GM23338 (cell line): ENCODE measurements around the gene ARMH4. TPM values are rescaled to one million over a fixed set of nuclear protein-coding genes. Genes with fewer than 3 reads are reported as not detected.

Source experiments
- ATAC-seq: fragments of 200-7000 bp; cut with Tn5 transposase; 3 replicates; pipeline ENCODE4 v1.9.1; 2020
- DNase-seq: peaks from one replicate; pipeline ENCODE4 v3.0.0-alpha.2; 2015; ENCODE audit warnings: low spot score
- H2AFZ ChIP-seq: fragments of 200-600 bp; sonication (generic); 2 replicates; pipeline ENCODE4 v1.8.0; 2016; ENCODE audit warnings: antibody characterized with exemption, mild to moderate bottlenecking, moderate library complexity
- H3F3A ChIP-seq: fragments of 200-600 bp; sonication (generic); replicated peaks from 2 replicates; pipeline ENCODE4 v1.8.0; 2017; ENCODE audit warnings: antibody characterized with exemption, mixed run types, low read depth
- H3K27ac ChIP-seq: fragments of 200-600 bp; sonication (generic); 2 replicates; pipeline ENCODE4 v1.6.1; 2016; ENCODE audit warnings: low read depth
- H3K27me3 ChIP-seq: fragments of 200-600 bp; sonication (generic); 2 replicates; pipeline ENCODE4 v1.8.0; 2016; ENCODE audit warnings: mild to moderate bottlenecking, mixed run types, moderate library complexity; ENCODE audit not compliant: insufficient read depth
- H3K36me3 ChIP-seq: fragments of 200-600 bp; sonication (generic); 2 replicates; pipeline ENCODE4 v1.8.0; 2016; ENCODE audit warnings: mild to moderate bottlenecking; ENCODE audit not compliant: insufficient read depth
- H3K4me1 ChIP-seq: fragments of 200-600 bp; sonication (generic); 2 replicates; pipeline ENCODE4 v1.8.0; 2016; ENCODE audit warnings: mild to moderate bottlenecking, moderate library complexity; ENCODE audit not compliant: insufficient read depth
- H3K4me2 ChIP-seq: fragments of 200-600 bp; sonication (generic); 2 replicates; pipeline ENCODE4 v1.7.1; 2017; ENCODE audit warnings: mixed run types
- H3K4me3 ChIP-seq: fragments of 200-600 bp; sonication (generic); 2 replicates; pipeline ENCODE4 v1.6.1; 2016; ENCODE audit warnings: mixed run types
- H3K79me2 ChIP-seq: fragments of 200-600 bp; sonication (generic); replicated peaks from 2 replicates; pipeline ENCODE4 v1.8.0; 2017; ENCODE audit warnings: mild to moderate bottlenecking; ENCODE audit not compliant: insufficient read depth
- H3K9me2 ChIP-seq: fragments of 200-600 bp; sonication (generic); 2 replicates; pipeline ENCODE4 v1.8.0; 2017; ENCODE audit not compliant: insufficient read depth
- H4K20me1 ChIP-seq: fragments of 200-600 bp; sonication (generic); replicated peaks from 2 replicates; pipeline ENCODE4 v1.8.0; 2017; ENCODE audit warnings: mild to moderate bottlenecking; ENCODE audit not compliant: insufficient read depth
- H3K27ac Mint-ChIP-seq: 2 replicates; pipeline ENCODE4 v1.8.0; 2020; ENCODE audit warnings: inconsistent platforms, mild to moderate bottlenecking, moderate library complexity, mixed read lengths
- H3K27me3 Mint-ChIP-seq: 3 replicates; pipeline ENCODE4 v1.8.0; 2022; ENCODE audit warnings: low read depth, mild to moderate bottlenecking, moderate library complexity, mixed read lengths, inconsistent platforms; ENCODE audit not compliant: insufficient read depth, poor library complexity
- H3K36me3 Mint-ChIP-seq: 3 replicates; pipeline ENCODE4 v1.8.0; 2021; ENCODE audit warnings: low read depth, mild to moderate bottlenecking, inconsistent platforms, moderate library complexity, mixed read lengths
- H3K4me1 Mint-ChIP-seq: 3 replicates; pipeline ENCODE4 v1.8.0; 2020; ENCODE audit warnings: mild to moderate bottlenecking, inconsistent platforms, mixed read lengths
- H3K4me3 Mint-ChIP-seq: 3 replicates; pipeline ENCODE4 v1.8.0; 2021; ENCODE audit warnings: moderate library complexity, mild to moderate bottlenecking, inconsistent platforms, mixed read lengths
- H3K9me3 Mint-ChIP-seq: 3 replicates; pipeline ENCODE4 v1.8.0; 2020; ENCODE audit warnings: moderate library complexity, mild to moderate bottlenecking, inconsistent platforms, mixed read lengths
- CREB1 ChIP-seq: fragments of 250-450 bp; sonication (Bioruptor Pico); IDR thresholded peaks from 2 replicates; pipeline ENCODE4 v1.5.0; 2020; ENCODE audit warnings: low read depth, mild to moderate bottlenecking, moderate library complexity
- EZH2 ChIP-seq: fragments of 200-600 bp; sonication (generic); IDR thresholded peaks from one replicate; pipeline ENCODE4 v1.8.0; 2017; ENCODE audit warnings: antibody characterized with exemption, mild to moderate bottlenecking, low read depth; ENCODE audit not compliant: unreplicated experiment
- EZH2phosphoT487 ChIP-seq: fragments of 200-600 bp; sonication (generic); IDR thresholded peaks from one replicate; pipeline ENCODE4 v1.8.1; 2018; ENCODE audit warnings: antibody characterized with exemption; ENCODE audit not compliant: unreplicated experiment
- JUNB ChIP-seq: IDR thresholded peaks from one replicate; pipeline ENCODE4 v1.6.1; 2016; ENCODE audit warnings: antibody characterized with exemption; ENCODE audit not compliant: unreplicated experiment
- NANOG ChIP-seq: IDR thresholded peaks from 2 replicates; pipeline ENCODE4 v1.6.1; 2016; ENCODE audit warnings: antibody characterized with exemption, borderline replicate concordance
- STAT1 ChIP-seq: IDR thresholded peaks from one replicate; pipeline ENCODE4 v1.6.1; 2016; ENCODE audit warnings: antibody characterized with exemption; ENCODE audit not compliant: unreplicated experiment
- polyA plus RNA-seq: library from polyadenylated mRNA; unstranded; fragments of >200 nt; fragmentation: Nextera tagmentation; extraction: Ambion mirVana; gene quantifications from 2 replicates; pipeline ENCODE4 v1.2.1, GENCODE V29; 2016
- total RNA-seq: library from RNA; depleted of rRNA; stranded (reverse); fragments of >200 nt; shearing (Covaris generic); gene quantifications from 2 replicates; pipeline ENCODE4 v1.2.3, GENCODE V29; 2014
- TF ChIP-seq, protein P1 (sequence below), 2 experiments: fragments of 200-600 bp in 1 of 2; sonication (generic) in 1 of 2; conservative IDR thresholded peaks; 2 replicates each; pipeline versions ENCODE4 v1.5.1 to v1.6.1; 2016 to 2017; ENCODE audit warnings: antibody characterized with exemption in 2 of 2, low read depth in 2 of 2, mild to moderate bottlenecking in 2 of 2, moderate library complexity in 1 of 2
- TF ChIP-seq, protein P2 (sequence below): fragments of 250-450 bp; sonication (Bioruptor Pico); IDR thresholded peaks from 2 replicates; pipeline ENCODE4 v1.5.0; 2020; ENCODE audit warnings: mild to moderate bottlenecking, moderate library complexity
- TF ChIP-seq, protein P3 (sequence below): IDR thresholded peaks from 2 replicates; pipeline ENCODE4 v1.6.1; 2016; ENCODE audit warnings: antibody characterized with exemption
- TF ChIP-seq, protein P4 (sequence below): IDR thresholded peaks from one replicate; pipeline ENCODE4 v1.6.1; 2018; ENCODE audit warnings: antibody characterized with exemption; ENCODE audit not compliant: unreplicated experiment

Gene ARMH4
- total and polyA plus RNA-seq, 2 experiments from 2014 or later: 15.5 to 20.2 TPM

DNA sequence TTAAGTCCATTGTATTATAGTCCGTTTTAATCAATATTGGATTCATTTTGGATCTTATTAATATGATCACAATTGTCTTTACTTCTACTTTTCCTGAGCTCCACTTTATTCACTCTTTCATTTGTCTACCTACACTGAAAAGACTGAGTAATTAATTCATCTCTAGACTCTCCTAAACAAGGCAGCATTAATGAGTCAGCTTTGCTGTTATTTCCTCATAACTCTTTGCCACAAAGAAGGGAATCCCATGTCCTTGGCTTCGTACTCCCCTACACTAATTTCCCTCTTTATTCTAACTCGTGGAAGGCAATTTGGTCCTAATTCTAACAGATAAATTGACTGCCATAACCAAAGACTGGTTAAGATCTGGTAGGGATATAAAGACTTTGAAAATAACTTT lies 91.9 kb downstream of the ARMH4 start:
- H4K20me1 ChIP-seq: no peaks in the 10 kb centered on the region
- Mint-ChIP-seq H3K27me3 (peaks cover 5% of the 10 kb centered on the region), H3K36me3 (no peaks in the 10 kb centered on the region), H3K9me3 (no peaks in the 10 kb centered on the region), H3K4me3 (no peak overlapping the region), H3K4me1 (peaks cover 11% of the 10 kb centered on the region), H3K27ac (no peak overlapping the region)
- DNase-seq (no peak), ATAC-seq (no peak)
- H3K4me1 ChIP-seq: no peaks in the 10 kb centered on the region
- H3K36me3 ChIP-seq: no peaks in the 10 kb centered on the region
- no peaks in the 10 kb centered on the region for H3K79me2 ChIP-seq
- H3K27me3 ChIP-seq: no peaks in the 10 kb centered on the region
- H3K4me2 ChIP-seq: no peak overlapping the region
- H3K4me3 ChIP-seq: no peak overlapping the region
- TF ChIP-seq STAT1 (no peak), NANOG (no peak)
- H3F3A ChIP-seq: no peaks in the 10 kb centered on the region
- no peaks in the 10 kb centered on the region for H3K9me2 ChIP-seq
- no peak overlapping the region for H2AFZ ChIP-seq
- H3K27ac ChIP-seq: no peak overlapping the region

DNA sequence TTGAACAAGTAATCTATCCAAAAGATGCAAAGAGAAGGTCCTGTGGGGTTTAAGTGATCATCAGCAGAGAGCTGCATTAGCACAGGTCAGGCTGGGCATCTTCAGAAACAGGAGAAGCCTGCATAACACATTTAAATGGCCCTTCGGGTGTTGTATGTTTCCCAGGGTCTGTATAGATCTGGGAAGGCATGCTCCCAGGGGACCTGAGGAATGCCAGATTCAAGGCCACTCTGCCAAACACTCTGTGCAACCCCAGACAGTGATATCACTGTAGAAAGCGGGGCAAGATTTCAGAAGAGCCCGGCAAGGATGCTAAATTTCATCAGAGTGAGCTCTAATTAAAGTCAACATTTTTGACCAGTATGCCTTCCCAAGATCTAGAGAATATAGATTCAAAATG lies 92.9 kb downstream of the ARMH4 start:
- Histone ChIP-seq H3K9me2 (no peaks in the 10 kb centered on the region), H3K36me3 (no peaks in the 10 kb centered on the region), H4K20me1 (no peaks in the 10 kb centered on the region), H3K27ac (no peak overlapping the region), H2AFZ (no peak overlapping the region), H3K4me3 (no peak overlapping the region), H3K79me2 (no peaks in the 10 kb centered on the region), H3K4me1 (no peaks in the 10 kb centered on the region), H3F3A (no peaks in the 10 kb centered on the region), H3K27me3 (no peaks in the 10 kb centered on the region), H3K4me2 (no peak overlapping the region)
- ATAC-seq: no peak
- H3K36me3 Mint-ChIP-seq: no peaks in the 10 kb centered on the region
- H3K9me3 Mint-ChIP-seq: no peaks in the 10 kb centered on the region
- H3K4me1 Mint-ChIP-seq: peaks cover 11% of the 10 kb centered on the region
- no peak for DNase-seq
- H3K4me3 Mint-ChIP-seq: no peak overlapping the region
- no peak overlapping the region for H3K27ac Mint-ChIP-seq
- H3K27me3 Mint-ChIP-seq: peaks cover 5% of the 10 kb centered on the region
- TF ChIP-seq, protein P1, sequence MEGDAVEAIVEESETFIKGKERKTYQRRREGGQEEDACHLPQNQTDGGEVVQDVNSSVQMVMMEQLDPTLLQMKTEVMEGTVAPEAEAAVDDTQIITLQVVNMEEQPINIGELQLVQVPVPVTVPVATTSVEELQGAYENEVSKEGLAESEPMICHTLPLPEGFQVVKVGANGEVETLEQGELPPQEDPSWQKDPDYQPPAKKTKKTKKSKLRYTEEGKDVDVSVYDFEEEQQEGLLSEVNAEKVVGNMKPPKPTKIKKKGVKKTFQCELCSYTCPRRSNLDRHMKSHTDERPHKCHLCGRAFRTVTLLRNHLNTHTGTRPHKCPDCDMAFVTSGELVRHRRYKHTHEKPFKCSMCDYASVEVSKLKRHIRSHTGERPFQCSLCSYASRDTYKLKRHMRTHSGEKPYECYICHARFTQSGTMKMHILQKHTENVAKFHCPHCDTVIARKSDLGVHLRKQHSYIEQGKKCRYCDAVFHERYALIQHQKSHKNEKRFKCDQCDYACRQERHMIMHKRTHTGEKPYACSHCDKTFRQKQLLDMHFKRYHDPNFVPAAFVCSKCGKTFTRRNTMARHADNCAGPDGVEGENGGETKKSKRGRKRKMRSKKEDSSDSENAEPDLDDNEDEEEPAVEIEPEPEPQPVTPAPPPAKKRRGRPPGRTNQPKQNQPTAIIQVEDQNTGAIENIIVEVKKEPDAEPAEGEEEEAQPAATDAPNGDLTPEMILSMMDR (conservative IDR thresholded peaks at IDR 0.05; ENCODE audit: low read depth in 2 of 2): no peak
- TF ChIP-seq, protein P2, sequence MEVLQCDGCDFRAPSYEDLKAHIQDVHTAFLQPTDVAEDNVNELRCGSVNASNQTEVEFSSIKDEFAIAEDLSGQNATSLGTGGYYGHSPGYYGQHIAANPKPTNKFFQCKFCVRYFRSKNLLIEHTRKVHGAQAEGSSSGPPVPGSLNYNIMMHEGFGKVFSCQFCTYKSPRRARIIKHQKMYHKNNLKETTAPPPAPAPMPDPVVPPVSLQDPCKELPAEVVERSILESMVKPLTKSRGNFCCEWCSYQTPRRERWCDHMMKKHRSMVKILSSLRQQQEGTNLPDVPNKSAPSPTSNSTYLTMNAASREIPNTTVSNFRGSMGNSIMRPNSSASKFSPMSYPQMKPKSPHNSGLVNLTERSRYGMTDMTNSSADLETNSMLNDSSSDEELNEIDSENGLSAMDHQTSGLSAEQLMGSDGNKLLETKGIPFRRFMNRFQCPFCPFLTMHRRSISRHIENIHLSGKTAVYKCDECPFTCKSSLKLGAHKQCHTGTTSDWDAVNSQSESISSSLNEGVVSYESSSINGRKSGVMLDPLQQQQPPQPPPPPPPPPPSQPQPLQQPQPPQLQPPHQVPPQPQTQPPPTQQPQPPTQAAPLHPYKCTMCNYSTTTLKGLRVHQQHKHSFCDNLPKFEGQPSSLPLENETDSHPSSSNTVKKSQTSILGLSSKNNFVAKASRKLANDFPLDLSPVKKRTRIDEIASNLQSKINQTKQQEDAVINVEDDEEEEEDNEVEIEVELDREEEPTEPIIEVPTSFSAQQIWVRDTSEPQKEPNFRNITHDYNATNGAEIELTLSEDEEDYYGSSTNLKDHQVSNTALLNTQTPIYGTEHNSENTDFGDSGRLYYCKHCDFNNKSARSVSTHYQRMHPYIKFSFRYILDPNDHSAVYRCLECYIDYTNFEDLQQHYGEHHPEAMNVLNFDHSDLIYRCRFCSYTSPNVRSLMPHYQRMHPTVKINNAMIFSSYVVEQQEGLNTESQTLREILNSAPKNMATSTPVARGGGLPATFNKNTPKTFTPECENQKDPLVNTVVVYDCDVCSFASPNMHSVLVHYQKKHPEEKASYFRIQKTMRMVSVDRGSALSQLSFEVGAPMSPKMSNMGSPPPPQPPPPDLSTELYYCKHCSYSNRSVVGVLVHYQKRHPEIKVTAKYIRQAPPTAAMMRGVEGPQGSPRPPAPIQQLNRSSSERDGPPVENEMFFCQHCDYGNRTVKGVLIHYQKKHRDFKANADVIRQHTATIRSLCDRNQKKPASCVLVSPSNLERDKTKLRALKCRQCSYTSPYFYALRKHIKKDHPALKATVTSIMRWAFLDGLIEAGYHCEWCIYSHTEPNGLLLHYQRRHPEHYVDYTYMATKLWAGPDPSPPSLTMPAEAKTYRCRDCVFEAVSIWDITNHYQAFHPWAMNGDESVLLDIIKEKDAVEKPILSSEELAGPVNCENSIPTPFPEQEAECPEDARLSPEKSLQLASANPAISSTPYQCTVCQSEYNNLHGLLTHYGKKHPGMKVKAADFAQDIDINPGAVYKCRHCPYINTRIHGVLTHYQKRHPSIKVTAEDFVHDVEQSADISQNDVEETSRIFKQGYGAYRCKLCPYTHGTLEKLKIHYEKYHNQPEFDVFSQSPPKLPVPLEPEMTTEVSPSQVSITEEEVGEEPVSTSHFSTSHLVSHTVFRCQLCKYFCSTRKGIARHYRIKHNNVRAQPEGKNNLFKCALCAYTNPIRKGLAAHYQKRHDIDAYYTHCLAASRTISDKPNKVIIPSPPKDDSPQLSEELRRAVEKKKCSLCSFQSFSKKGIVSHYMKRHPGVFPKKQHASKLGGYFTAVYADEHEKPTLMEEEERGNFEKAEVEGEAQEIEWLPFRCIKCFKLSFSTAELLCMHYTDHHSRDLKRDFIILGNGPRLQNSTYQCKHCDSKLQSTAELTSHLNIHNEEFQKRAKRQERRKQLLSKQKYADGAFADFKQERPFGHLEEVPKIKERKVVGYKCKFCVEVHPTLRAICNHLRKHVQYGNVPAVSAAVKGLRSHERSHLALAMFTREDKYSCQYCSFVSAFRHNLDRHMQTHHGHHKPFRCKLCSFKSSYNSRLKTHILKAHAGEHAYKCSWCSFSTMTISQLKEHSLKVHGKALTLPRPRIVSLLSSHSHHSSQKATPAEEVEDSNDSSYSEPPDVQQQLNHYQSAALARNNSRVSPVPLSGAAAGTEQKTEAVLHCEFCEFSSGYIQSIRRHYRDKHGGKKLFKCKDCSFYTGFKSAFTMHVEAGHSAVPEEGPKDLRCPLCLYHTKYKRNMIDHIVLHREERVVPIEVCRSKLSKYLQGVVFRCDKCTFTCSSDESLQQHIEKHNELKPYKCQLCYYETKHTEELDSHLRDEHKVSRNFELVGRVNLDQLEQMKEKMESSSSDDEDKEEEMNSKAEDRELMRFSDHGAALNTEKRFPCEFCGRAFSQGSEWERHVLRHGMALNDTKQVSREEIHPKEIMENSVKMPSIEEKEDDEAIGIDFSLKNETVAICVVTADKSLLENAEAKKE (CRISPR knock-in tag): no peak
- TF ChIP-seq EZH2phosphoT487: no peak
- no peak for TF ChIP-seq STAT1
- TF ChIP-seq, protein P3, sequence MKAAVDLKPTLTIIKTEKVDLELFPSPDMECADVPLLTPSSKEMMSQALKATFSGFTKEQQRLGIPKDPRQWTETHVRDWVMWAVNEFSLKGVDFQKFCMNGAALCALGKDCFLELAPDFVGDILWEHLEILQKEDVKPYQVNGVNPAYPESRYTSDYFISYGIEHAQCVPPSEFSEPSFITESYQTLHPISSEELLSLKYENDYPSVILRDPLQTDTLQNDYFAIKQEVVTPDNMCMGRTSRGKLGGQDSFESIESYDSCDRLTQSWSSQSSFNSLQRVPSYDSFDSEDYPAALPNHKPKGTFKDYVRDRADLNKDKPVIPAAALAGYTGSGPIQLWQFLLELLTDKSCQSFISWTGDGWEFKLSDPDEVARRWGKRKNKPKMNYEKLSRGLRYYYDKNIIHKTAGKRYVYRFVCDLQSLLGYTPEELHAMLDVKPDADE: no peak
- no peak for TF ChIP-seq CREB1
- no peak for TF ChIP-seq JUNB
- TF ChIP-seq, protein P4, sequence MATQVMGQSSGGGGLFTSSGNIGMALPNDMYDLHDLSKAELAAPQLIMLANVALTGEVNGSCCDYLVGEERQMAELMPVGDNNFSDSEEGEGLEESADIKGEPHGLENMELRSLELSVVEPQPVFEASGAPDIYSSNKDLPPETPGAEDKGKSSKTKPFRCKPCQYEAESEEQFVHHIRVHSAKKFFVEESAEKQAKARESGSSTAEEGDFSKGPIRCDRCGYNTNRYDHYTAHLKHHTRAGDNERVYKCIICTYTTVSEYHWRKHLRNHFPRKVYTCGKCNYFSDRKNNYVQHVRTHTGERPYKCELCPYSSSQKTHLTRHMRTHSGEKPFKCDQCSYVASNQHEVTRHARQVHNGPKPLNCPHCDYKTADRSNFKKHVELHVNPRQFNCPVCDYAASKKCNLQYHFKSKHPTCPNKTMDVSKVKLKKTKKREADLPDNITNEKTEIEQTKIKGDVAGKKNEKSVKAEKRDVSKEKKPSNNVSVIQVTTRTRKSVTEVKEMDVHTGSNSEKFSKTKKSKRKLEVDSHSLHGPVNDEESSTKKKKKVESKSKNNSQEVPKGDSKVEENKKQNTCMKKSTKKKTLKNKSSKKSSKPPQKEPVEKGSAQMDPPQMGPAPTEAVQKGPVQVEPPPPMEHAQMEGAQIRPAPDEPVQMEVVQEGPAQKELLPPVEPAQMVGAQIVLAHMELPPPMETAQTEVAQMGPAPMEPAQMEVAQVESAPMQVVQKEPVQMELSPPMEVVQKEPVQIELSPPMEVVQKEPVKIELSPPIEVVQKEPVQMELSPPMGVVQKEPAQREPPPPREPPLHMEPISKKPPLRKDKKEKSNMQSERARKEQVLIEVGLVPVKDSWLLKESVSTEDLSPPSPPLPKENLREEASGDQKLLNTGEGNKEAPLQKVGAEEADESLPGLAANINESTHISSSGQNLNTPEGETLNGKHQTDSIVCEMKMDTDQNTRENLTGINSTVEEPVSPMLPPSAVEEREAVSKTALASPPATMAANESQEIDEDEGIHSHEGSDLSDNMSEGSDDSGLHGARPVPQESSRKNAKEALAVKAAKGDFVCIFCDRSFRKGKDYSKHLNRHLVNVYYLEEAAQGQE: no peak
- no peak for TF ChIP-seq EZH2
- TF ChIP-seq NANOG: no peak
